Progenitor cell of endocrine pancreas (in vitro differentiated cells): ENCODE measurements around the gene RAMAC. TPM values are rescaled to one million over a fixed set of nuclear protein-coding genes. Genes with fewer than 3 reads are reported as not detected.

Source experiments
- DNase-seq: peaks from one replicate; pipeline ENCODE4 v3.0.0; 2021; ENCODE audit warnings: low spot score; ENCODE audit not compliant: unreplicated experiment
- H3K27ac Mint-ChIP-seq: 2 replicates; pipeline ENCODE4 v1.8.0; 2021; ENCODE audit warnings: mild to moderate bottlenecking, moderate library complexity, mixed read lengths
- H3K27me3 Mint-ChIP-seq: 2 replicates; pipeline ENCODE4 v1.8.0; 2021; ENCODE audit warnings: mixed read lengths
- H3K36me3 Mint-ChIP-seq: 2 replicates; pipeline ENCODE4 v1.8.0; 2022; ENCODE audit warnings: mixed read lengths; ENCODE audit not compliant: insufficient read depth
- H3K4me1 Mint-ChIP-seq: 2 replicates; pipeline ENCODE4 v1.8.0; 2021; ENCODE audit warnings: low read depth, mixed read lengths
- H3K4me3 Mint-ChIP-seq: 2 replicates; pipeline ENCODE4 v1.8.0; 2021; ENCODE audit warnings: low read depth, mild to moderate bottlenecking, moderate library complexity, mixed read lengths
- H3K9me3 Mint-ChIP-seq: 2 replicates; pipeline ENCODE4 v1.8.0; 2021; ENCODE audit warnings: low read depth, mixed read lengths
- total RNA-seq: library from RNA; stranded (reverse); gene quantifications from 2 replicates; pipeline ENCODE4 v1.2.1, GENCODE V29; 2021
- TF ChIP-seq, protein P1 (sequence below): fragments of 200-600 bp; sonication (generic); IDR thresholded peaks from one replicate; pipeline ENCODE4 v1.5.0; 2021; ENCODE audit warnings: antibody characterized with exemption, mild to moderate bottlenecking; ENCODE audit not compliant: unreplicated experiment

Gene RAMAC
- total RNA-seq, 1 donor from 2014 or later = 32.8 TPM

DNA sequence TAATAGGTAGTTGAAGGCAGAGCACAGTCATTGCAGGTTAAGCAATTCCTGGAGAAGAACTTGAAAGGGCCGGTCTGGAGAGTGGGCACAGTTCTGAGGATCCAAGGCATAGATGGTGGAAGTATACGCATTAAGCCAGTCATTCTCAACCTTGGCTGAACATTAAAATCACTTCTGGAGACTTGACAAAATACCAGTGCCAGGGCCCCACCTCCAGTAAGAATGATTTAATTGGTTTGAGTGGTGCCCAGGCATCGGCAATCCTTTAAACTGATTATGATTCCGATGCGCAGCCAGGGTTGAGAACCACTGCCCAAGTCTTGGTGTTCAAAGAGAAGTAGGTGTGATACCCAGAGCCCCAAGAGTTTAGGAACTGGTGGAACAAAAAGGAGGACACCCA is 26.6 kb upstream of the RAMAC start:
- peaks cover 2% of the 10 kb centered on the region for H3K4me1 Mint-ChIP-seq
- no peak for DNase-seq
- no peak overlapping the region for H3K27ac Mint-ChIP-seq
- H3K27me3 Mint-ChIP-seq = no peaks in the 10 kb centered on the region
- no peak overlapping the region for H3K4me3 Mint-ChIP-seq
- TF ChIP-seq, protein P1, sequence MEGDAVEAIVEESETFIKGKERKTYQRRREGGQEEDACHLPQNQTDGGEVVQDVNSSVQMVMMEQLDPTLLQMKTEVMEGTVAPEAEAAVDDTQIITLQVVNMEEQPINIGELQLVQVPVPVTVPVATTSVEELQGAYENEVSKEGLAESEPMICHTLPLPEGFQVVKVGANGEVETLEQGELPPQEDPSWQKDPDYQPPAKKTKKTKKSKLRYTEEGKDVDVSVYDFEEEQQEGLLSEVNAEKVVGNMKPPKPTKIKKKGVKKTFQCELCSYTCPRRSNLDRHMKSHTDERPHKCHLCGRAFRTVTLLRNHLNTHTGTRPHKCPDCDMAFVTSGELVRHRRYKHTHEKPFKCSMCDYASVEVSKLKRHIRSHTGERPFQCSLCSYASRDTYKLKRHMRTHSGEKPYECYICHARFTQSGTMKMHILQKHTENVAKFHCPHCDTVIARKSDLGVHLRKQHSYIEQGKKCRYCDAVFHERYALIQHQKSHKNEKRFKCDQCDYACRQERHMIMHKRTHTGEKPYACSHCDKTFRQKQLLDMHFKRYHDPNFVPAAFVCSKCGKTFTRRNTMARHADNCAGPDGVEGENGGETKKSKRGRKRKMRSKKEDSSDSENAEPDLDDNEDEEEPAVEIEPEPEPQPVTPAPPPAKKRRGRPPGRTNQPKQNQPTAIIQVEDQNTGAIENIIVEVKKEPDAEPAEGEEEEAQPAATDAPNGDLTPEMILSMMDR = no peak
- H3K9me3 Mint-ChIP-seq = no peaks in the 10 kb centered on the region
- no peaks in the 10 kb centered on the region for H3K36me3 Mint-ChIP-seq

DNA sequence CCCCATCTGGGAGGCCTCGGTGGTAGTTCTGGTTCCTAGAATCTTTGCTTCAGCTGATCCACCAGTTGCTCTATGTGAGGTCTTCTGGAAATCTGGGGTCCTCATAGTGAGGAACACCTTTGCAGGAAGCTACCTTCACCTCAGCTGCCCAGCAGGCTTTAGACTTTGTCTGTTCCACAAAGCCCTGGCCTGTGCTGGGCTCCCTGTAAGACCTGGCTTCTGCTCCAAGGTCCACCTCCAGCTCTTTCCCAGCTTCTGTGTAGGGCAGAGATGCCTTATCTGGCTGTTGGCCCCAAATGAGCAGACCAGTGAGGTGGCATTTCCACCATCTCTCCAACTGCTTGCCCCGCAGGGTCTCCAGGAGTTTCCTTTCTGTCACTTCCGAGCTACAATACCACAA is 25.2 kb upstream of the RAMAC start:
- TF ChIP-seq, protein P1 = no peak
- no peaks in the 10 kb centered on the region for H3K36me3 Mint-ChIP-seq
- H3K27ac Mint-ChIP-seq = no peak overlapping the region
- no peaks in the 10 kb centered on the region for H3K9me3 Mint-ChIP-seq
- no peak overlapping the region for H3K4me3 Mint-ChIP-seq
- H3K27me3 Mint-ChIP-seq = no peaks in the 10 kb centered on the region
- no peak for DNase-seq
- H3K4me1 Mint-ChIP-seq = peaks cover 2% of the 10 kb centered on the region

DNA sequence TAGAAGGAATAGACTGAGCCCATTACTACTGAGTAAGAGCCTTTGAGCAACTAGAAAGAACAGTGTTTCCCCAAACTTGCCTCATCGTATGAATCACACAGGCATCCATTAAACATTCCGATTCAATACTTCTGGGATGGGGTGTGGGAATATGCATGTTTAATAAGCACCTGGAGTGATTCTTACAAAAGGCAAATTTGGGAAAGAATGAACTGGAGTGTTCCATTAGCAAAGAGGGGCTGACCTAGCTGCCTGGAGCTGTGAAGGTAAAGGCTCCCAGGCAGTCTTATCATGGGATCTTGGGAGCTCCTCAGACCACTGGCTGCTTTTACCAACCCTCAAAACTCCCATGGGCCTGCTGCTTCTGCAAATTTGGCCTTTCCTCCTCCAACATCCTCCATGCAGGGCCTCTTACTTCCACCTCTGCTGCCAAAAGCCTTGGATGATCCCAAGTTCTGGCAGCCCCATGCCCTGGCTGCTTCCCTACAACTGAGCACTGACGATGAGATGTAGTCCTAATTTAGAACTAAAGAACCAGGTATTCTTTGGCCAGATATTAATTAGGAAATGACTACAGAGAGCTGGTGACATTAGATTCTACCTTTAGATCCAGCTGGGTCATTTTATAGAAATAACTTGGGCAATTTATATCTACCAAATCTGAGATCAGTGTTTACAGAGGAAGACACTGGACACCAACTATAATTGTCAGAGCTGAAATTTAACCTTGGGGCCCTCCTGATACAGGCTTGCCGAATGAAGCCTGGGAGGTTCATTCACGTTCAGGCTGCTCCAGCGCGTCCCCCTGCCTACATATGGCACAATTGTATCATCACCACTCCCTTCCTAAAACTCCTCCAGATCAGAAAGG is 22.3 kb upstream of the RAMAC start:
- Mint-ChIP-seq H3K4me3 (no peak overlapping the region), H3K9me3 (no peaks in the 10 kb centered on the region), H3K27ac (no peak overlapping the region), H3K4me1 (no peaks in the 10 kb centered on the region), H3K27me3 (no peaks in the 10 kb centered on the region), H3K36me3 (no peaks in the 10 kb centered on the region)
- DNase-seq = no peak
- TF ChIP-seq, protein P1 = no peak

DNA sequence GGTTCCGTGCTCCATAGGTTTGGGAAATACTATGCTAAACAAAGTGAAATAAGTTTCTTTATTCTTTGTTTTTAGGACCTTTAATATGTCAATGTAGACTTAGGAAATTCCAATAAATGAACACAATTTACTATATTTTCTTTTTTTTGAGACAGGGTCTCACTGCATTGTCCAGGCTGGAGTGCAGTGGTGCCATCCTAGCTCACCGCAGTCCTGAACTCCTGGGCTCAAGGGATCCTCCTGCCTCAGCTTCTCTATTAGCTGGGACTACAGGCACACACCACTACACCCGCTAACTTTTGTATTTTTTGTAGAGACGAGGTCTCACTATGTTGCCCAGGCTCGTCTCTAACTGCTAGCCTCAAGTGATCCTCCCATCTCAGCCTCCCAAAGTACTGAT is 21.1 kb upstream of the RAMAC start:
- no peaks in the 10 kb centered on the region for H3K36me3 Mint-ChIP-seq
- DNase-seq = no peak
- no peak overlapping the region for H3K27ac Mint-ChIP-seq
- no peaks in the 10 kb centered on the region for H3K27me3 Mint-ChIP-seq
- no peak overlapping the region for H3K4me3 Mint-ChIP-seq
- no peaks in the 10 kb centered on the region for H3K9me3 Mint-ChIP-seq
- TF ChIP-seq, protein P1 = no peak
- peaks cover under 1% of the 10 kb centered on the region for H3K4me1 Mint-ChIP-seq

DNA sequence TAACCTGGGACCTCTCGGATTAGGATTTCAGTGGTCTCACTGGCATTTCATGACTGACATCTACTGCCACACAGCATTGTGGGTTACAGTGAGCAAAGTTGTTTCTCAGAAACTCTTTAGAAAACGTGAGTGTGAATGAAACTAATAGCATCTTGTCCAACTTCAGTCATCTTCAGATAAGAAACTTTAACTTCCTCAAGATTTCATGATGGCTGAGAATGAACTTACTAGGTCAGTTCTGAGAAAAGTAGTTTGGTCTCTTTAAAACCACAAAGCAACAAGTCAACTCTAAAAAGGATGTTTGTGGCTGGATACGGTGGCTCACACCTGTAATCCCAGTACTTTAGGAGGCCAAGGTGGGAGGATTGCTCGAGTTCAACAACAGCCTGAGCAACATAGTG is 19.3 kb upstream of the RAMAC start:
- H3K4me1 Mint-ChIP-seq = peaks cover 12% of the 10 kb centered on the region
- H3K4me3 Mint-ChIP-seq = no peak overlapping the region
- no peaks in the 10 kb centered on the region for H3K27me3 Mint-ChIP-seq
- H3K27ac Mint-ChIP-seq = no peak overlapping the region
- no peak for DNase-seq
- H3K36me3 Mint-ChIP-seq = no peaks in the 10 kb centered on the region
- no peaks in the 10 kb centered on the region for H3K9me3 Mint-ChIP-seq
- TF ChIP-seq, protein P1 = no peak
